GM12892 (cell line): ENCODE measurements around the gene TBL1X.
"Not testable (repeated sequence)": the region's sequence is repeated elsewhere in the genome, so short reads cannot be mapped to it uniquely, and the experiment has no call there.

Source experiments
- DNase-seq: peaks from one replicate; pipeline ENCODE4 v3.0.0; 2011; ENCODE audit not compliant: insufficient read length
- FAIRE-seq: peaks from 2 replicates; lab custom pipeline; 2011; peaks lifted over from hg19 to GRCh38; lab: Jason Lieb, UNC
- POLR2A ChIP-seq: IDR thresholded peaks from 2 replicates; pipeline ENCODE4 v1.6.1; 2011; ENCODE audit warnings: low read depth, low read length, control low read depth
- POLR2AphosphoS5 ChIP-seq: IDR thresholded peaks from 2 replicates; pipeline ENCODE4 v1.6.1; 2011; ENCODE audit warnings: low read depth, low read length, control low read depth
- TAF1 ChIP-seq: IDR thresholded peaks from 2 replicates; pipeline ENCODE4 v1.6.1; 2011; ENCODE audit warnings: low read depth, mild to moderate bottlenecking, control low read depth, low read length, borderline replicate concordance

Gene TBL1X

GRCh38 chrX:9528498-9528897, 63.6 kb downstream of the TBL1X start:
- no peak for TF ChIP-seq POLR2A
- TF ChIP-seq POLR2AphosphoS5, result no peak
- no peak for TF ChIP-seq TAF1
- DNase-seq (no peak), FAIRE-seq (no peak)

- TF ChIP-seq TAF1, result no peak
- TF ChIP-seq POLR2AphosphoS5, result no peak
- no peak for TF ChIP-seq POLR2A
- DNase-seq (no peak), FAIRE-seq (no peak)
Observed at GRCh38 chrX:9529223-9529622, 64.4 kb downstream of the TBL1X start.

GRCh38 chrX:9530848-9531274, 66.0 kb downstream of the TBL1X start:
- TF ChIP-seq POLR2A (no peak), TAF1 (no peak), POLR2AphosphoS5 (no peak)
- peak; percentile 46 for DNase-seq
- FAIRE-seq, result peak; percentile 88

GRCh38 chrX:9532349-9532748, 67.5 kb downstream of the TBL1X start:
- no peak for FAIRE-seq
- no peak for TF ChIP-seq POLR2AphosphoS5
- TF ChIP-seq TAF1, result no peak
- TF ChIP-seq POLR2A, result no peak
- DNase-seq, result no peak

- DNase-seq (no peak), FAIRE-seq (no peak)
- TF ChIP-seq POLR2AphosphoS5, result no peak
Observed at GRCh38 chrX:9533611-9534010, 68.8 kb downstream of the TBL1X start.

GRCh38 chrX:9534686-9535085, 69.8 kb downstream of the TBL1X start:
- FAIRE-seq, result peak; percentile 24
- no peak for DNase-seq
- no peak for TF ChIP-seq POLR2AphosphoS5

GRCh38 chrX:9535101-9535500, 70.2 kb downstream of the TBL1X start:
- peak; percentile 74 for FAIRE-seq
- DNase-seq, result no peak
- TF ChIP-seq POLR2A (no peak), POLR2AphosphoS5 (no peak), TAF1 (no peak)

- DNase-seq, FAIRE-seq: not testable (repeated sequence)
Observed at GRCh38 chrX:9536156-9536555, 71.3 kb downstream of the TBL1X start.

GRCh38 chrX:9537781-9538180, 72.9 kb downstream of the TBL1X start:
- no peak for TF ChIP-seq POLR2AphosphoS5
- no peak for TF ChIP-seq TAF1
- TF ChIP-seq POLR2A, result no peak
- peak; percentile 36 for FAIRE-seq

GRCh38 chrX:9538544-9539045, 73.7 kb downstream of the TBL1X start:
- DNase-seq (no peak), FAIRE-seq (no peak)
- TF ChIP-seq POLR2A, result no peak
- no peak for TF ChIP-seq TAF1
- no peak for TF ChIP-seq POLR2AphosphoS5

More at GRCh38 chrX:9537781-9538180, 72.9 kb downstream of the TBL1X start:
- no peak for DNase-seq

GRCh38 chrX:9539605-9540387, 74.9 kb downstream of the TBL1X start:
- DNase-seq (no peak), FAIRE-seq (peak; percentile 82)
- TF ChIP-seq POLR2A, result no peak
- no peak for TF ChIP-seq TAF1
- TF ChIP-seq POLR2AphosphoS5, result no peak

- no peak for DNase-seq
- TF ChIP-seq TAF1 (no peak), POLR2AphosphoS5 (no peak), POLR2A (no peak)
- no peak for FAIRE-seq
Observed at GRCh38 chrX:9542106-9542760, 77.4 kb downstream of the TBL1X start.

GRCh38 chrX:9542761-9543111, 77.9 kb downstream of the TBL1X start:
- no peak for DNase-seq
- no peak for FAIRE-seq
- TF ChIP-seq TAF1 (no peak), POLR2A (no peak), POLR2AphosphoS5 (no peak)
